ENCODE data around the gene TBC1D3B. TPM values are rescaled to one million over a fixed set of nuclear protein-coding genes. Genes with fewer than 3 reads are reported as not detected.

TBC1D3B gene
- total RNA-seq, 1 experiment from 2014 or later = 5.1 TPM

- ChIA-PET CTCF (no interaction called here), POLR2A (ENCODE audit: low non-redundant PET) (no interaction called here)
- BruUV-seq (replicated peaks) = no TSS peak
- no peak for DNase-seq (ENCODE audit: low spot score)
- Histone ChIP-seq H3K4me3 (ENCODE audit: low read depth, low read length, poor library complexity, severe bottlenecking) (no peak overlapping the region), H3K36me3 (ENCODE audit: insufficient read depth, low read length, poor library complexity, severe bottlenecking) (no peaks in the 10 kb centered on the region), H3K9me3 (ENCODE audit: low read depth, low read length, poor library complexity, severe bottlenecking) (no peaks in the 10 kb centered on the region), H3K4me1 (ENCODE audit: insufficient read depth, low read length, poor library complexity, severe bottlenecking) (no peaks in the 10 kb centered on the region), H3K27ac (ENCODE audit: low read depth, low read length, poor library complexity, severe bottlenecking) (no peak overlapping the region), H3K27me3 (replicated peaks; ENCODE audit: insufficient read depth, low read depth, low read length, poor library complexity) (no peaks in the 10 kb centered on the region)
- intact Hi-C loops (cut with micrococcal nuclease; ENCODE audit: unreplicated experiment) = no loop called here
- TF ChIP-seq CTCF (conservative IDR thresholded peaks at IDR 0.05; ENCODE audit: low read depth, low read length) = no peak
- TF ChIP-seq EZH2 (IDR thresholded peaks at IDR 0.05; ENCODE audit: borderline replicate concordance, low read depth, low read length, poor library complexity, severe bottlenecking) = no peak
These were observed 58.7 kb downstream of the TBC1D3B start for GRCh38 chr17:36117505-36118382.

Other genes starting within 250 kb of the TBC1D3B start
- gene RDM1, start 245.9 kb downstream of the TBC1D3B start, total RNA-seq (2021) = 2.1 and 5.5 TPM in 2 replicates
- gene LYZL6, start 232.9 kb downstream of the TBC1D3B start, total RNA-seq (2021) = not detected in 2 replicates
- not detected in 2 replicates for gene CCL16, start 195.1 kb downstream of the TBC1D3B start, total RNA-seq (2021)
- gene CCL14, start 189.9 kb downstream of the TBC1D3B start, total RNA-seq (2021) = not detected in 2 replicates
- gene CCL15, start 175.1 kb downstream of the TBC1D3B start, total RNA-seq (2021) = not detected in 2 replicates
- not detected in 2 replicates for gene CCL23, start 158.7 kb downstream of the TBC1D3B start, total RNA-seq (2021)
- not detected in 2 replicates for gene CCL18, start 112.4 kb downstream of the TBC1D3B start, total RNA-seq (2021)
- gene CCL3, start 86.5 kb downstream of the TBC1D3B start, total RNA-seq (2021) = not detected in 2 replicates
- not detected in 2 replicates for gene CCL4, start 72.8 kb downstream of the TBC1D3B start, total RNA-seq (2021)
- gene CCL3L1, start 20.1 kb upstream of the TBC1D3B start, total RNA-seq (2021) = not detected in 2 replicates
- gene CCL4L2, start 34.4 kb upstream of the TBC1D3B start, total RNA-seq (2021) = not detected in 2 replicates
- 0.58 TPM in 1 of 2 replicates, not detected in the other for gene TBC1D3I, start 87.9 kb upstream of the TBC1D3B start, total RNA-seq (2021)
- not detected in 2 replicates for gene TBC1D3G, start 147.2 kb upstream of the TBC1D3B start, total RNA-seq (2021)
- gene TBC1D3H, start 211.8 kb upstream of the TBC1D3B start, total RNA-seq (2021) = not detected in 2 replicates